Raji (cell line): ENCODE measurements around the gene MACROD1.

Experiments
- POLR2A ChIP-seq: IDR thresholded peaks from 2 replicates; pipeline ENCODE4 v1.6.1; 2011; ENCODE audit warnings: low read depth, low read length, control low read depth; ENCODE audit not compliant: insufficient read depth

Gene MACROD1

DNA sequence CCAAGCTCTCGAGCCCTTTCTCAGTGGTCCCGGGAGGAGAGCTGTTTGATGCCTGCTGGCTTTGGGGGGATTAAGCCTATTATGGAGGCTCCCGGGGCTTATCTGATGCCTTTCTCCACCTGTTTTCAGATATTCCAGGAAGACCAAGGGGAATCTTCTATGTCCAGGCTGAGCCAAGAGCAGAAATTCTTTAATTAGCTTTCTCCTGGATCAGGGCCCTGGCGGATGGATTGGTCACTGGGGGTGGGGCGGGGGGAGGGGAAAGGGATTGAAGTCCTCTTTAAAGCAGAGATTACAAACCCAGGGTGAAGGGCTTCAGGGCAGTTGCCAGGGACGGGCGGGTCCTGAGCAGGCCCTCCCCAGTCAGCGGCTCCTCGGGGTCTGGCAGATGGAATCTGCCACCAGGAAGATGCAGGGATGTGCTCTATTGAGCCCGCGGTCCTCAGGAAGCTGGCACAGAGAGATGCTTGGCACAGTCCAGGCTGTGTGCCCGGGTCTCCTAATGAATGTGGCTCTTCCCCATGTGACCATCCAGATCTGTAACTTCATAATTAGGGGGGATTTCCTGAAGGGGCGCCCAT is 33.6 kb downstream of the MACROD1 start:
- no peak for TF ChIP-seq POLR2A

DNA sequence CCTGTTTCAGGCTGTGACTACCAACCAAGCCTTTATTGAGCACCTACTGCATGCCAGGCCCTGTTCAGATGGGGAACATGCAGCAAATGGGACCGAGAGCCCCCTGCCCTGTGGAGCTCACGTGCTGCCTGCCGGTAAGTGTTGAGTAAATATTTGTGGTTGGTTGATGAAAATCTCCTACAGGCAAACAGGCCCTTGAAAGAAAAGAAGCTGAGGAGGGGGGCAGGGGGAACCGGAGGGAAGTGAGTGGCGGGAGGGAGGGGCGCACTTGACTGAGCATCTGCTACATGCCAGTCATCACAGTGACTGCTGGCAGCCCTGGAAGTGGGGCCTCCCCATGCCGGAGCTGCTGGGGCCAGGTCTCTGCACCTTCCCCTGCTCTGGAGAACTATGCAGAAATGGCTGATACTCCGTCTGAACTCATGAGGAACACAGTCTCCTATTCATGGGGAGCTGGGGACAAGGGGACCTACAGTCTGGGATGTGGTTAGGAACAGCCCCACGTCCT is 34.2 kb downstream of the MACROD1 start:
- TF ChIP-seq POLR2A = no peak

GRCh38 chr11:64130618-64131017 is 35.3 kb downstream of the MACROD1 start:
- no peak for TF ChIP-seq POLR2A

DNA sequence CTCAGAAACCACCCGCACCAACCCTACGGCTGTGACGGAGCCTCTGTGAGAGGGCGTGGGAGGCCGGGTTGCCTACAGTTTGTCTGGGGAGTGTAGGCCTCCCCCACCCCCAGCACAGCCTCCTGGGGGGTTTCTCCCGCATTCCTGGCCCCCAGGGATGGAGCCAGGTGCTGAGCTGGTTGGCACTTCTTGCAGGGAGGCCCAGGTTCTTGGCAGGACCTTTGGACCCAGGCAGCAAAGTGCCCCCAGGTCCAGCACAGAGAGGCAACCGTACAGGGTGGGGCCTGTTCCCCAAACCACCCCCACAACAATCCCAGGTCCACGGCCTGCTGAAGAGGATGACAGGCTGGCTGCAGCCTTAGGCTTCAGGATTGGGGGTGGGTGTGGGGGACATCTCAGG is 36.5 kb downstream of the MACROD1 start:
- TF ChIP-seq POLR2A = no peak

DNA sequence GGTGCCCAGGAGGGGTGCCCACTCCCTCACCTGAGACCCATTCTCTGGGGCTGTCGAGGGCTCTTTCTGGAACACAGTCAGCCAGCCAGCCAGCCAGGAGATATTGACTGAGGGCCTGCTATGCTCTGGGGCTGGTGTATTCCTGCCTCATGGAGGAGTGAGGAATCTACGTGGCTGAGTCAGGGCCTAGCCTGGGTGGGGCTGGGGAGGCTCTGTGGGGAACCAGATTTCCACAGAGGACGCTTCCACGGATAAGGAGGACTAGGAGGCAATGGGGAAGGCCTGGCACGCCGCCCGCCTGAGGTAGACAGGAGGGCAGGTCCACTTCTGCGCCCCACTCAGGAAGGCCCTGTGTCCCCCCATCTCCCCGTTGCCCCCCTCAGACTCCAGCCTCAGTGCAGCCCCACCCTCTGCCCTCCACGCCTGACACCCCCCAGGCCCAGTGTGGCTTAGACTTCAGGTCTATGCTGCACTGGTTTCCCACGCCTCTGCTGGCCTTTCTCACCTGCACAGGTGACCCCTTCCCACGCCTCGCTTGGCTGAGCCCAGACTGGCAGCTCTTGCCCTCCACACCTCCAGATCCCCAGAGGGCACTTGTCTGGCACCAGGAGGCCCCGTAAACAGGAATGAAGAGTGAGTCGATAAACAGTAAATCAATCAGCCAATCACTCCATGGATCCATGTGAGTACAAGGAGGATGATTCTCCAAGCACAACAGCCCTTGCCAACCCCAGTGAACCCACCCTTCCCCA is 37.5 kb downstream of the MACROD1 start:
- no peak for TF ChIP-seq POLR2A

DNA sequence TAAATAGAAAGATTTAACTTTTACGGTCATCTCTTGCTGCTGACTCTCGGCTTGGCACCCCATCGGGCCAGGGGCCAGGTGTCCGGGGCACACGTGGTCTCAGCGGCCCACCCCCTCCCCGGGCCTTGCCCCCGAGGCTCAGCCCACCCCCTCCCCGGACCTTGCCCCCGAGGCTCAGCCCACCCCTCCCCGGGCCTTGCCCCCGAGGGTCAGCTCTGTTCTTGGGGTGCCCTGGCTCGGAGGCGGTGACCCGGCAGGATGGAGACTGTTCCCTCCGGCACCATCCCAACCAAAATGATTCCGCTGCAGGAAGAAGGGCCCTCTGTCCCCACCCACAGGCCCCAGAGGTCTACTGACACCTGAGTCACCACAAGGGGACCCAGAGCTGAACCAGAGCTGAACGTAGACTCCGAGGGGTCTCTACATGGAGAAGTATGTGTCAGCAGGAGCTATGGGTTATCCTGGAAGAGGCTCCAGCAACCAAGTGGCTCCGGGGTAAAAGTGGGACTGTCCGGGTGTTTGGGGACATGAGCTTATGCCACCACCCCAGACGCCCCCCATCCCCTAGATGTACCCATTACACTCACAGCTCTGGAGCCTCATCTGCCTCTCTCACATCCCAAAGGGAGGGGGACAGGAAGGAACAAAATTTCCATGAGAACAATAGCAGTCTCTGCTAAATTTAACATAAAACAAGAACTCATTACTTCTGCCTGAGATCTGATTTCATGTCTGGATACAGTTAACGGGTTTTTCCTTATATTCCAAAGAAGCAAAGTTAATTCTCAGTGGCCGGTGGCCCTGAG is 38.4 kb downstream of the MACROD1 start:
- TF ChIP-seq POLR2A = no peak

- TF ChIP-seq POLR2A = no peak
Observed at GRCh38 chr11:64126796-64127195, 39.1 kb downstream of the MACROD1 start.

DNA sequence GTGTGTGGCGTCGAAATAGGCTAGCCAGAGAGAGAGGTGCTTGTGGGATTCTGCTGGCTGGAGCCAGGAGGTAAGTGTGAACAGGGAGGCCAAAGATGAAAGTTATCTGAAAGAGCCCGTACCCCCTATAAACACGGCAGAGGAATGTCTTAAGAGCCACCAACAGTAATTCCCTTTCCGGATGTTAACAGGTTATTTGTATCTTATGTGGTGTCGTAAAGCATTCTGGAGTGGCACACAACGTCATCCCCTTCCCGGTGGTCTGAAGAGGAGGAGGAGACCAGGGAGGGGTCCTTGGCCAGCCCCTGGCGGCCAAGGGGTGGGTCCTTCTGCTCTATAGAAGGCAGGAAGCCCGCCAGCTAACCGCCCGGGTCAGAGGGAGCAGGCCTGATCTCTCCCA is 39.5 kb downstream of the MACROD1 start:
- TF ChIP-seq POLR2A = no peak

- no peak for TF ChIP-seq POLR2A
Observed at GRCh38 chr11:64125676-64126075, 40.2 kb downstream of the MACROD1 start.

DNA sequence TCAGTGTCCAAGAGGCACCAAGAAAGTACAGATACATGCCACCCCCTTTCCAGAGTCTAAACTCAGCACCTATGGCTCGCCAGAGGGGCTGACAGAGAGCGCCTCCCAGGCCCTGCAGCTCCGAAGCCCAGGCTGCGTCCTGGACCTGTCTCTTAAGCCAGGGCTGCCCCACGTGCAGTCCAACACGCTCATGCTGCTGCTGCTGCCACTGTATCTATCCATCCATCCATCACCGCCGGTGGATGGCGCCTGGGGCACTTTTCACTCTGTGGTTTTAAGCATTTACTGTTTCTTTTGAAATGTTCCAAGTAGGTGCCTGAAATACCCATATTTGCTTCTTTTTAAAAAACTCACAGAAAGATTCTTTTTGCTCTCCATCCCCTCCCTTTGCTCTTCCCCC is 41.8 kb downstream of the MACROD1 start:
- no peak for TF ChIP-seq POLR2A

- TF ChIP-seq POLR2A = no peak
Observed at GRCh38 chr11:64123679-64124078, 42.2 kb downstream of the MACROD1 start.

DNA sequence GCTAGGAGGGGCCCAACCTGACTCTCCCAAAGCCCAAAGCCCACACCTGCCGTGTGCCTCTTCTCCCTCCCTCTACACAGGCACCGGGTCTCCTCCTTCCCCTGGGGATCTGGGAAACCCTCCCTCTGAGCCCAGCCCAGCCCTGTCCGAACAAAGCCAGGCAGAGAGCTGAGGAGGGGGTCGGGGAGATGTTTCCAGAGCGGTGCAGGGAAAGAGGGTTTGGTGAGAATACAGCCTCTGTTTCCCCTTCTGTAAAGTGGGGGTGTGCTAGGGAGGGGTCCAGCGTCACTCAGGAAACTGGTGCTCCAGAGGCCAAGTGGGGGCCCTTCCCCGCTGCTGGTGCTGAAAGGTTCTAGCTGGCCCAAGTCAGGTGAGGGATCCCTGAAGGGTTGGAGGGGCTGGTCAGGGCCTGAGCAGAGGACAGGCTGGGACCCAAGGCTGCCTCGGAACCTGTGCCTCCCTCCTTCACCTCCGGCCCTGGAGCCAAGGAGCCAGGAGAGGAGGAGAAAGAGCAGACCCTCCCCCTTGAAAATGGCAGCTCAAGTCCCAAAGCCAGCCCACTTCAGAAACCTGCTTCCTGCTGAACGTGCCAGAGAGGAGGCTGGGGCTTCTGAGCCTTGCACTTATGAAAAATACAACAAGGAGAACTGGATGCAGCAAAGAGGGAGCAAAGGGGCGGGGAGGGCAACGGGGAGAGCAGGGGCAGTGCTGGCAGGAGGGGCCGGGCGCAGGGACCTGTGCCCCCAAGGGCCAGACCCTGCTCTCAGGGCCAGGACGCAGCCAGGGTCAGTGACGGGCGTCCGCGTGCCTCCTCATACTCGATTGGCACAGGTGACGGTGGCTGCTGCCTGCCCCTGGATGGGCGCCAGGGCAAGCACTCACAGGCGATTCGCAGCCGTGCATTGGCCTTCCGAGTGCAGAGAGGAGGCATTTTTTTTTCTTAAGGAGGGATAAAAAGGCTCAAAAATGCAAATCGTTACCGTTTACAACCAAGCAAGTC is 43.2 kb downstream of the MACROD1 start:
- TF ChIP-seq POLR2A = no peak

DNA sequence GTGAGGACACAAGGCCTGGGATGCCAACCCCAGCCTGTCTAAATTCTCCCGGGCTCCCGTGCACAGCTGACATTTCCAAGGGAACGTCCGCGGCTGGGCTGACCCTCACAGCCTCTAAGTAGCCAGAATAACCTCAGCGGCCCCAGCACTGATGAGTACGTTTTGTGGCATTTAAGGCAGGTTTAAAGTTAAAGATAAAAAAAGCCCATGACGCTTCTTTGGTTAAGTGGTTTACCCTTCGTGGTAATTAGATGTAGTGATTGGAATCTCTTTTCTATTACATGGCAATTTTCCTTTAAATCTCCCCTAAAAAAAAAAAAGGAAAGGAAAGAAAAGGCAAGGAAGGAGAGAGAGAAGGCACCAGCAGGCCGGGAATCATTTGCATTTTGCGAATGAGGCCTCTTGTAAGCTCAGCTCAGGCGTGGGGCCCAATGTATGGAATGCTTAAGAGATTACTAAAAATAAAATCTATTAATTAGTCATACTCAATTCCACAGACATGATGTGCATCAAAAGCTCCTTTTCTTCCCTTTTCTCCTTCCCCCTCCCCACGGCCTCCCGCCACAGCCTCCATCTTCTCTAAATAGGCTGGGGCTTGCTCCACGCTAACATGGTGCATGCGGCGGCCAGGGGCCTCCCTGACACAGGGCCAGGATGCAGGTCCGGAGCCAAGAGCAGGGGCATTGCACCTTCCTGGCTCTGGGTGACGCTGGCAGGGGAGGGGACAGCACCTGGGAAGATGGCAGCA is 44.1 kb downstream of the MACROD1 start:
- TF ChIP-seq POLR2A = no peak

- no peak for TF ChIP-seq POLR2A
Observed at GRCh38 chr11:64120951-64121569, 44.9 kb downstream of the MACROD1 start.

DNA sequence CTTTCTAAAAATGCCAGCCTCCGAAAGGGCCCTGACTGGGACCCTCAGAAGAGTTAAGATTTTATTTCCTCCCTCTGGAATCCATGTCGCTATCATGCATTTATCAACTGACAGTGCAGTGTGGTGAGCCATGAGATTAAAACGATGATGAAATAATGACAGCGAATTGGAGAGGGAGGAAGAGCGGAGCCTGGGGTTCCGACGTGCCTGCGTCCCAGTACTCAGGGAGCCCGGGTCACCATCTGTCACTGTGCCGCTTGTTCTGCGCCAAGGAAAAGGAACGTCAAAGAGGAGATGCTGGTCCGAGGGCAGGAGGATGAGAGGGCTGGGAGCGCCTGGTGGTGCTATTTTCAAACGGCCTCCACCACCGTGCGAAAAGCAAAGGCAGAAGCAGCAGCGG is 46.2 kb downstream of the MACROD1 start:
- TF ChIP-seq POLR2A = no peak
